Activated naive CD4-positive, alpha-beta T cell treated with anti-CD3 and anti-CD28 coated beads, Interleukin-2, amount 50 U/mL, for 72 hours (primary cell): Measurements from ENCODE around the gene CUL9. TPM values are rescaled to one million over a fixed set of nuclear protein-coding genes. Genes with fewer than 3 reads are reported as not detected.

Experiments
- ATAC-seq, 2 donors: fragments of 150-1000 bp; cut with Tn5 transposase; 2 replicates each; pipeline ENCODE4 v1.10.0; 2021; ENCODE audit warnings: mild to moderate bottlenecking in 2 of 2, moderate library complexity in 2 of 2
- DNase-seq, 2 donors: peaks; one replicate each; pipeline ENCODE4 v3.0.0; 2021 to 2022; ENCODE audit warnings: low spot score in 2 of 2
- H3K27ac Mint-ChIP-seq, 2 donors: one replicate each; pipeline ENCODE4 v1.8.0; 2022; ENCODE audit warnings: mild to moderate bottlenecking in 2 of 2, mixed read lengths in 2 of 2
- H3K36me3 Mint-ChIP-seq, 2 donors: one replicate each; pipeline ENCODE4 v1.8.0; 2022; ENCODE audit warnings: mixed read lengths in 2 of 2
- H3K9me3 Mint-ChIP-seq, 2 donors: one replicate each; pipeline ENCODE4 v1.8.0; 2022; ENCODE audit warnings: mixed read lengths in 2 of 2
- total RNA-seq, 2 donors: library from RNA; stranded (reverse); gene quantifications; one replicate each; pipeline ENCODE4 v1.2.3, GENCODE V29; 2022

Gene CUL9
- total RNA-seq, 2 donors from 2014 or later = 45.7 to 88.0 TPM

DNA sequence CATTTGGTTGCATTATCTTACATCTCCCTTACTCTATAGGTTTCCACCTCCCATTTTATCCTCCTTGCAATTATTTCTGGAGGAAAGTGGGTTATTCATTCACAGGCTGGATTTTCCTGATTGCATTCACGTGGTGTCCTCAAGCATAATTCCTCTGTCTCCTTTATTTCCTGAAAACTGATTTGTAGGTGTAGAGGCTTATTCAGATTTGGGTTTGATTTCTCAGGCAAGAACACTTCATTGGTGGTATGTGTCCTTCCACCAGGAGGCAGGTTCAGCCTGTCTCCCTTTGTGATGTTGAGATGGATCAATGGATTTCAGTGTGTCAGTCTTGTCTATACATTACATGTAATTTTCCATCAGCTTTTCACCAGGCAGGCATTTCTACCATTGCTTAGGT is 30.0 kb downstream of the CUL9 start:
- peak overlapping the region in 1 of 2 donors; percentile 19 for H3K27ac Mint-ChIP-seq

DNA sequence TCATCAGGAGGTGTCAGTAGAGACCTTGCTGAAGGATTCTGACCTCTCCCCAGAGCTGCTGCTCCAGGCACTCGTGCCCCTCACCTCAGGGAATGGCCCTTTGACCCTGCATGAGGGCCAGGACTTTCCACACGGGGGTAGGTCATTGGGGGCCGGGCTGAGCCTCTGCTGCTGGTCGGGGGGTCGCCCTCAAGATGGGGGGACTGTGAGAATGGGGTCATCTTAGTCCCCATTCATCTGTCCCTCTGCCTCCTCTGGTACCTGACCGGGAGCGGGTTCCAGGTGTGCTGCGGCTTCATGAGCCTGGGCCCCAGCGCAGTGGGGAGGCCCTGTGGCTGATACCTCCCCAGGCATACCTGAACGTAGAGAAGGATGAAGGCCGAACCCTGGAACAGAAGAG is 31.4 kb downstream of the CUL9 start:
- Mint-ChIP-seq H3K36me3 (no peaks in the 10 kb centered on the region), H3K27ac (no peak overlapping the region), H3K9me3 (no peaks in the 10 kb centered on the region)
- ATAC-seq (no peak), DNase-seq (no peak)

More for the DNA sequence above, 30.0 kb downstream of the CUL9 start:
- DNase-seq (no peak), ATAC-seq (no peak)
- Mint-ChIP-seq H3K9me3 (no peaks in the 10 kb centered on the region), H3K36me3 (no peaks in the 10 kb centered on the region)

DNA sequence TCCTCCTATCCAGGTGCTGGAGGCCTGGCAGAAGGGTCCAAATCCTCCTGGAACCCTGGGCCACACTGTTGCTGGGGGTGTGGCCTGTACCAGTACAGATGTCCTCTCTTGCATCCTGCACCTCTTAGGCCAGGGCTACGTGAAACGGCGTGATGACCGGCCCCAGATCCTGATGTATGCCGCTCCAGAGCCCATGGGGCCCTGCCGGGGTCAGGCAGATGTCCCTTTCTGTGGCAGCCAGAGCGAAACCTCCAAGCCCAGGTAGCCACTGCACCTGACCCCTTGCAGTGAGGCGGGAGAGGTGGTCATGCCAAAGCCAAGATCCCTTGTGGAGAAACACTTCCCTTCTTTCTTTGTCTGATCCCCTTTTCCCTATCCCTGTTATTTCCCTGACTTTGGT is 33.1 kb downstream of the CUL9 start:
- no peak for ATAC-seq
- no peak for DNase-seq
- H3K36me3 Mint-ChIP-seq = no peaks in the 10 kb centered on the region
- H3K9me3 Mint-ChIP-seq = no peaks in the 10 kb centered on the region
- H3K27ac Mint-ChIP-seq = no peak overlapping the region

DNA sequence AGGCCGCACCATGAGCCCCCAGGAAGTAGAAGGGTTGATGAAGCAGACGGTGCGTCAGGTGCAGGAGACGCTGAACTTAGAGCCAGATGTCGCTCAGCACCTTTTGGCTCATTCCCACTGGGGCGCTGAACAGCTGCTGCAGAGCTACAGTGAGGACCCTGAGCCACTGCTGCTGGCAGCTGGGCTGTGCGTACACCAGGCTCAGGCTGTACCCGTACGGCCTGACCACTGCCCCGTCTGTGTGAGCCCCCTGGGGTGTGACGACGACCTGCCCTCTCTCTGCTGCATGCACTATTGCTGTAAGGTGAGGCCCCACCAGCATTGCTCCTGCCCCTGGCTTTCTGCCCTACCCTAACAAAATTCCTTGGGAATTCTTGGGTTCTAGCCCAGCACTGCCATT is 34.2 kb downstream of the CUL9 start:
- H3K9me3 Mint-ChIP-seq = no peaks in the 10 kb centered on the region

DNA sequence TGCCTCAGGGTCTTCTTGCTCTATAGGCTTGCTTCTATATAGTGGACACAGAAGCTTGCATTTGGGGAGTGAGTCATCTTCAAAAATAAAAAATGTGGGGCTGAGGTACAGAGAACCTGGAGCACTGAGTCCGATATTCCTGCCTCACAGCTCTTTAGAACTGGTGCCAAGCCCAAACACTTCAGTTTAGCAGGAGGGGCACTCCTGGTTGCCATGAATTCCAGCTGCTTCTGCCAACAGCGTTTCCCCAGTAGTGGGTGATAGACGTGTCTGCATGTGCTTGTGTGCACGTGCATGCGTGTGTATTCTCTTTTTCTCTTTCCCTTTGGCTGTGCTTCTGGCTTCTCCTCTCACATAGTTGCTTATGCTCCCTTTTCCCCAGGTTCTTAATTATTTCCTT is 35.4 kb downstream of the CUL9 start:
- Mint-ChIP-seq H3K27ac (peak overlapping the region in 1 of 2 donors; percentile 12), H3K9me3 (no peaks in the 10 kb centered on the region), H3K36me3 (no peaks in the 10 kb centered on the region)
- ATAC-seq (no peak), DNase-seq (no peak)

More for the DNA sequence above, 34.2 kb downstream of the CUL9 start:
- no peaks in the 10 kb centered on the region for H3K36me3 Mint-ChIP-seq
- no peak for ATAC-seq
- DNase-seq = no peak
- peak overlapping the region in 1 of 2 donors; percentile 21 for H3K27ac Mint-ChIP-seq

DNA sequence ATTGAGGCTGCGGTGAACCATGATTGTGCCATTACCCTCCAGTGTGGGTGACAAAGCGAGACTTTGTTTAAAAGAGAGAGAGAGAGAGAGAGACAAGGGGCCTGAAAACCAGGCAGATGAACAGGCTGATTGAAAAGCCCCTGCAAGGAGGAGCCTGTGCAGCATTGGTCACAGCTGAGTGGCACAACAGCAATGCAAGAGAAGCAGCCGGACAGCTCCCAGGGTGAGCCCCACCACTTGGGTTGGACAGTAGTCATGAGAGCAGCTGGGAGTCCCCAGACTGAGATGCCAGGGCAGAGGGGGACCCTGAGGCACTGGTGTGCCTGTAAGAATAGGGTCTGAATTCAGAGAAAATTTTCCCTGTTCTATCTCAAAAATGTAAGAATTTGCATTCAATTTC is 37.1 kb downstream of the CUL9 start:
- no peak for DNase-seq
- H3K36me3 Mint-ChIP-seq = peaks cover 0 to 6% of the 10 kb centered on the region in 2 donors
- peak overlapping the region in 1 of 2 donors; percentile 13 for H3K27ac Mint-ChIP-seq
- no peaks in the 10 kb centered on the region for H3K9me3 Mint-ChIP-seq
- ATAC-seq = no peak

DNA sequence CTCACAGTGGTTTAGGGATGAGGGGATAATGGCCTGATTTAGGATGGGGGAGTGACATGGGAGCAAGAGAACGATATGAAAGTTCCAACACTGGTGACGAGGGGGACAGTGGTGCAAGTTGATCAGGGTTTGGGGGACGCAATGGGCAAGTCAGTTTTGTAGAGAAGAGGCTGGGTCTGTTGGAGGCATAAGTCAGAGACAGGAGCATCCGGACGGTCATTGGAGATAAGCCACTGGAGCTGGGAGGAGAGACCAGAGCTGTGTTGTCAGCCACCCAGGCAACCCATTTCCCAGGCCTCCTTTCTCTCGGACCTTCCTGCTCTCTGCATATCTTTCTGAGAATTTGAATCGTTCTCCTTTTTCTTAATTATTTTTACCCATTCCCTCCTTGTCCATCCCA is 37.8 kb downstream of the CUL9 start:
- H3K36me3 Mint-ChIP-seq = peaks cover 0 to 6% of the 10 kb centered on the region in 2 donors
- no peaks in the 10 kb centered on the region for H3K9me3 Mint-ChIP-seq
- H3K27ac Mint-ChIP-seq = no peak overlapping the region

DNA sequence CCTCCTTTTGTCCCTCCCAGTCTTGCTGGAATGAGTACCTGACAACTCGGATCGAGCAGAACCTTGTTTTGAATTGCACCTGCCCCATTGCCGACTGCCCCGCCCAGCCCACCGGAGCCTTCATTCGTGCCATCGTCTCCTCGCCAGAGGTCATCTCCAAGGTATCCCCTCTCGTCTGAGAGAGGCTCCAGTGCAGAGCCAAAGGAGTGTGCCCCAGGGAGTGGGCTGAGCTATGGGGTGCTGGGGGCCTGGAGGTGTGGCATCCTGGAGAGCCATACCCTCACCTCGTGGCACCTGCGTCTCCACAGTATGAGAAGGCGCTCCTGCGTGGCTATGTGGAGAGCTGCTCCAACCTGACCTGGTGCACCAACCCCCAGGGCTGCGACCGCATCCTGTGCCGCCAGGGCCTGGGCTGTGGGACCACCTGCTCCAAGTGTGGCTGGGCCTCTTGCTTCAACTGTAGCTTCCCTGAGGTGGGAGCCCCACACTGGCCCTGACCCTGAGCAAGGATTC is 38.5 kb downstream of the CUL9 start:
- H3K27ac Mint-ChIP-seq = peak overlapping the region; percentile 91 to 96
- DNase-seq = no peak
- peaks cover 0 to 9% of the 10 kb centered on the region in 2 donors for H3K36me3 Mint-ChIP-seq
- H3K9me3 Mint-ChIP-seq = no peaks in the 10 kb centered on the region
- ATAC-seq = no peak

More for the DNA sequence above, 37.8 kb downstream of the CUL9 start:
- no peak for DNase-seq
- ATAC-seq = no peak

DNA sequence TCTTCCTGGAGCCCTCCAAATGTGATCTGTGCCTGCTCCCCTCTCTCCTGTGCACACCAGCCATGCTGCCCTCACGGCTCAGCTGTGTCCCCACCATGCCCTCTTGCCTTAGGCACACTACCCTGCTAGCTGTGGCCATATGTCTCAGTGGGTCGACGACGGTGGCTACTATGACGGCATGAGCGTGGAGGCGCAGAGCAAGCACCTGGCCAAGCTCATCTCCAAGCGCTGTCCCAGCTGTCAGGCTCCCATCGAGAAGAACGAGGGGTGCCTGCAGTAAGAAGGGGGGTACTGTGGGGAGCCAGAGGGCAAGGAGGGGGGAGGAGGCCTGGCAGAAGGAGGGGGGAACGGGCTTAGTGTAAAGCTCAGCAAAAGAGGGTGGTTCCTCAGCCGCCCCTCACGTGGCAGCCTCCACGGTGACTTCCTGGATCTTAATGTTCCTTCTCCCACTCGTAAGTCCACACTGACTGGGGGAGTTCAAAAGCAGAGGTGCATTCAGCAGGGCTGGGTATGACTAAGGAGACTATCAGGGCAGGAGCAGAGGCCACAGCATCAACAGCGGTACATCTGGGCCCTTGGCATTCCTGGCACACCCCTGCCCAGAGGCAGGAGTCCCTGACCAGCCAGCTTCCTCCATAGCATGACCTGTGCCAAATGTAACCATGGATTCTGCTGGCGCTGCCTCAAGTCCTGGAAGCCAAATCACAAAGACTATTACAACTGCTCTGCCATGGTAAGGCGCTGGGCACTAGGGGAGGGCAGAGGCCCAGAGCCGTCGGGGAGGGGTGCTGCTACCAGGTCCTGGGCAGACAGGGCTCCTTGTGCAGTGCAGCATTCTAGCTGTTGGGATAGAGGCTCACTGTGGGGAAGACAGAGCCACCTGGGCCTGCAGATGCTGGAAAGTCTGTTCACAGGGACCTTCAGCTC is 39.3 kb downstream of the CUL9 start:
- H3K36me3 Mint-ChIP-seq = peaks cover 0 to 17% of the 10 kb centered on the region in 2 donors
- no peaks in the 10 kb centered on the region for H3K9me3 Mint-ChIP-seq
- no peak for DNase-seq
- H3K27ac Mint-ChIP-seq = peak overlapping the region; percentile 91 to 96
- ATAC-seq = no peak

DNA sequence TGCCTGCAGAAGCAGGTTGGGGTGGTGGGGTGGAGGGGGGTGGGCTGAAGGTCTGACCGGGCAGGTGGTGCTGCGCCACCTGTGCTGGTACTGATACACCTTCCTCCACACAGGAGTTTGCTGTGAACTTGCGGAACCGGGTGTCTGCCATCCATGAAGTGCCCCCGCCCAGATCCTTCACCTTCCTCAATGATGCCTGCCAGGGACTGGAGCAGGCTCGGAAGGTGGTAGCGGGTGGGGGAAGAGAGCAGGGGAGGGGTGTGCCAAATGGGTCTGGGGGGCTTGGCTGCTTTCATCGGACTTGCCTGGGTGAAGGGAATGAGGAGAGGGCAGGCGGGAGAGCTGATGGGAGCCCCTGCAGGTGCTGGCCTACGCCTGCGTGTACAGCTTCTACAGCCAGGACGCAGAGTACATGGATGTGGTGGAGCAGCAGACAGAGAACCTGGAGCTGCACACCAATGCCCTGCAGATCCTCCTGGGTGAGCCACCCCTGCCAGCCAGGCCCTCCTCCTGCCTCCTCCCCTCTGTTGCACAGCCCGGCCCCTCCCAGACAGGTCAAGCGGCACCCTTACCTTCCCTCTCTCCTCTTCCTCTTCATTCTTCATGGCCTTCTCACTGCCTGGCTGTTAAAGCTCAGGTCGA is 40.5 kb downstream of the CUL9 start:
- peak overlapping the region; percentile 91 to 92 for H3K27ac Mint-ChIP-seq
- ATAC-seq (no peak), DNase-seq (no peak)
- no peaks in the 10 kb centered on the region for H3K9me3 Mint-ChIP-seq
- peaks cover 0 to 25% of the 10 kb centered on the region in 2 donors for H3K36me3 Mint-ChIP-seq

DNA sequence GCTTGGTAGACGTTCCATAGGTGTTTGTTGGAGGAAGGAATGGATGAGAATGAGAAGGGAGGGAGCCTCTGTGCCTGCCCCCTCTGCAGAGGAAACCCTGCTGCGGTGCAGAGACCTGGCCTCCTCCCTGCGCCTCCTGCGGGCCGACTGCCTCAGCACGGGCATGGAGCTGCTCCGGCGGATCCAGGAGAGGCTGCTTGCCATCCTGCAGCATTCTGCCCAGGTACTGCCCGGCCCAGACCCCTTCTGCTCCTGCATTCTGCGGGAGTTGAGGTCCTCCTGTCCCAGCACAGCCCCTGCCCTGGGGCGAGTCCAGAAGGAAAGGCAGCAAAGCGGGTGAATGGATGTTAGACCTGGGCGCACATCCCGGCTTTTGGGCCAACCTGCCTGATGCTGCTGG is 41.2 kb downstream of the CUL9 start:
- DNase-seq (no peak), ATAC-seq (no peak)
- peak overlapping the region; percentile 91 to 99 for H3K27ac Mint-ChIP-seq
- H3K36me3 Mint-ChIP-seq = peaks cover 2 to 31% of the 10 kb centered on the region in 2 donors
- no peaks in the 10 kb centered on the region for H3K9me3 Mint-ChIP-seq

DNA sequence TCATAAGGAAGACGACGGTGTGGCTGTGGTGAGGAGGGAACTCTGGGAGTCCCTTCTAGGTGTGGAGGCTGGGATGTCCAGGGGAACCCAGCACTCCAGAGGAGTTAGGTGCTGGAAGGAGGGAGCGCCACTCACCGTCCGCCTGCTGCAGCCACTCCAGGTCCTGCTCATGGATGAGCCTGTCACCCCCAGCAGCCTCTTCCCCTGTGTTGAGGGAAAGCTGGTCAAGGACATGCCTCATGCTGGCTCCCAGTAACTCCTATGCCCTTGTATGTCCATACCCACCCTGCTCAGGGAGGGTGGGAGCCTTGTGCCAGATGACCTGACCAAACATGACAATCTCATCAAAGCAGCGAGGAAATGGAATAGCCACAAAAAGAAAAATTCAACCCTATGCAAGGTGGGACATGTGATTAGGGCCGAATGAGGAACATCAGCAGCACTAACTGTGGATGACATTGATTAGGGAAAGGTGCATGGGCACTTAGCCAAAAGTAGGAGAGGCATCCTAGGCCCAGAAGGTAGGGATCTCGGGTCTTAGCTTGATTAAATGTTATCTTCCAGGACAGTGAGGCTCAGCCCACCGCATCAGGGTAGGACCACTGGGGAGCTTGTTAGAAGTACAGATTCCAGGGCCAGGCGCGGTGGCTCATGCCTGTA is 44.3 kb downstream of the CUL9 start:
- peak overlapping the region; percentile 60 to 95 for H3K27ac Mint-ChIP-seq
- no peaks in the 10 kb centered on the region for H3K9me3 Mint-ChIP-seq
- peaks cover 8 to 36% of the 10 kb centered on the region in 2 donors for H3K36me3 Mint-ChIP-seq
- no peak for ATAC-seq
- peak in 1 of 2 donors; percentile 53 for DNase-seq

DNA sequence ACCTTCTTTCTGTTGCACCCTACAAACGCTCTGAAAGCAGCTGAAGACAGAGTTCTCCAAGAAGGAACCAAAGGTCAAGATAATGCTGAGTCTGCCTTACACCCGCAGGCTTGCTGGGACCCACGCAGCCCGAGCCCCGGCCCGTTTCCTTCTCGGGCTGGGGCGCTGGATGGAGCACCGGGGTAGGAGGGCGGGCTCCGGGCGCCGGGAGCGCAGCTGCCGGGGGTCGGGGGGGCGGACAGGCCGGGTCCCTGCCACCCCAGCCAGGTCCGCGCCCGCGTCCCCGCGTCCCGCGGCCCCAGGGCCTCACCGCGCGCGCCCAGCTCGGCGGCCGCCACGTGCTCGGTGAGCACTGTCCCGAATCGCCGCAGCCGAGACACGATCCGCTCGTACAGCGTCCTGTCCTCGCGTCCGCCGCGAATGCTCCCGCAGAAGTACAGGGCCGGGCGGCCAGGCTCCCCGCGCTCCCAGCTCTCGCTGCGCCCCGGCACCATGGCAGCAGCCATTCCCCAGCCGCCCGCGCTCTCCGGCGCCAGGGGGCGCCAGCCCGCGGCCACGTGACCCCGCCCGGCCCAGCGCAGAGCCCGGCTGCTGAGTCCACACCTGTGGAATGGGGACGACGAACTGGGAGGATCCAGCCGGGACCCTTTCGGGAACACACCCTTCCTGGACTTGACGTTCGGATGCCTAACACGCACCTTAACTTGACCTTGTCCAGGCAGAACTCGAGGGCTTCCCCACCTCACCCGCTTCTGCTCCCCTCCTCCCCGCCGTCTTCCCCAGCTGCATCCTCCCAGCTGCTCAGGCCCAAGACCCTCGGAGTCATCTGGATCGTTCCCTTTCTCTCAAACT is 47.2 kb downstream of the CUL9 start, which contains the start of gene DNPH1:
TSS of gene DNPH1 (minus strand) at position 531 of the 852 bp plus-strand sequence. CDS start at position 506, 25 bp downstream.
- DNase-seq = peak; percentile 88 to 93
- Mint-ChIP-seq H3K9me3 (no peaks in the 10 kb centered on the region), H3K27ac (peak within 1 kb of the TSS; percentile 96), H3K36me3 (peaks cover 8 to 30% of the 10 kb centered on the region in 2 donors)
- peak; percentile 86 for ATAC-seq

DNA sequence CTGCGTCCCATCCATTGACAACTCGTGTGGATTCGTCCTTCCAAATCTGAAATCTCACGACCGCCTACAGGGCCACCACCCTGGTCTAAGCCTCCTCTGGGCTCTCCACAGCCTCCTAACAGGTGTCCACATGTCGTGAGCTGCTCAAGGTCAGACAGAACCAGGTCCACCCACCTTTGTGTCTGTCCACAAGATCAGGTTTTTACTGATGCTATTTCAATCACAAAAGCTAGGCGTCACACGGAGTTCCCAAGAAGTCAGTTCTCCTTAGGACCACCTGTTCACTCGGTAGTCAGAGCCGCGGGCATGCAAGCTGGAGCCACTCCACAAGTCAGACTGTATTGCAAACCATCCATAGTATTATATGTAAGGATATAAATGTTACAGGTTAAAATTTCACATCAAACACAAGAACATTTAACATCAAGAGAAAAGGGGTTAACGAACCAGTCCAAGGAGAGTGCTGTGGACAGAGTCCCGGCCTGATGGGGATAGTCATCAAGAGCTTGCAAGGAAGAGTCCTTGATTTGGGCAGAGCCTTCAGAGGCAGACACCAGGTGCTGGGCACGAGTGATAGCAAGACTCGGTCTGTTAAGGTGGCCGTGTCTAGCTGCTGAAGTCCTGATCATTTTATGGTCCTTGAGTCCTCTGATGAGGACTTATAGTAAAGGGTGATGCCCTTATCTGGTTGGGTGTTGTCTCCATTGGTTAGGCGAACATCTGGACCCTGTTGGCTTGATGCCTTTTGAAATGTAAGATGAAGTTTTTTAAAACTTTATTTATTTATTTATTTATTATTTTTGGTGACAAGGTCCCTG is 48.0 kb downstream of the CUL9 start:
- Mint-ChIP-seq H3K36me3 (peaks cover 8 to 30% of the 10 kb centered on the region in 2 donors), H3K9me3 (no peaks in the 10 kb centered on the region), H3K27ac (peak overlapping the region; percentile 92 to 96)
- ATAC-seq (peak; percentile 9 to 16), DNase-seq (peak in 1 of 2 donors; percentile 44)

DNA sequence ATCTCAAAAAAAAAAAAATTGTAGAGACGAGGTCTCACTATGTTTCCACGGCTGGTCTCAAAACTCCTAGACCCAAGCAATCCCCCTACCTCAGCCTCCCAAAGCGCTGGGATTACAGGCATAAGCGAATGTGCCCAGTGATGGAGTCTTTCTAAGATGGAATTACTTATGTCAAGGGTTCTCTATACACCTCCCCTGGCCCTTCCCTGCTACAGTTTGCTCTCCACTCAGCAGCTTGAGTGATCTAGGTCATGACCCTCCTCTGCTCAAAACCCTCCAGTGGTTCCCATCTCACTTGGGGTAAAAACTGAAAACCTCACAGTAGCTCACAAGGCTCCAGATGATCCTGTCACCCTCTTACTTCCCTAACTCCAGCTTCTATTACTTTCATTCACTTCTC is 49.1 kb downstream of the CUL9 start:
- H3K36me3 Mint-ChIP-seq = peaks cover 8 to 21% of the 10 kb centered on the region in 2 donors
- DNase-seq = no peak
- no peak for ATAC-seq
- H3K9me3 Mint-ChIP-seq = no peaks in the 10 kb centered on the region
- peak overlapping the region in 1 of 2 donors; percentile 44 for H3K27ac Mint-ChIP-seq
